GM12891 (cell line): ENCODE data around the gene MDN1.
"Not testable (repeated sequence)": the region's sequence is repeated elsewhere in the genome, so short reads cannot be mapped to it uniquely, and the experiment has no call there.

ENCODE experiments used
- DNase-seq: peaks from one replicate; pipeline ENCODE4 v3.0.0; 2011; ENCODE audit warnings: low spot score; ENCODE audit not compliant: insufficient read length
- FAIRE-seq: peaks from 2 replicates; lab custom pipeline; 2011; peaks lifted over from hg19 to GRCh38; lab: Jason Lieb, UNC
- PAX5 ChIP-seq: IDR thresholded peaks from 2 replicates; pipeline ENCODE4 v1.6.1; 2011; ENCODE audit warnings: low read length, moderate library complexity, mild to moderate bottlenecking; ENCODE audit not compliant: insufficient read depth, severe bottlenecking
- POLR2A ChIP-seq: IDR thresholded peaks from 2 replicates; pipeline ENCODE4 v1.6.1; 2011; ENCODE audit warnings: low read depth, low read length, control low read depth
- POLR2AphosphoS5 ChIP-seq: IDR thresholded peaks from 2 replicates; pipeline ENCODE4 v1.6.1; 2011; ENCODE audit warnings: low read depth, low read length, control low read depth
- POU2F2 ChIP-seq: IDR thresholded peaks from 2 replicates; pipeline ENCODE4 v1.6.1; 2011; ENCODE audit warnings: low read depth, mild to moderate bottlenecking, control low read depth, low read length, moderate library complexity
- SPI1 ChIP-seq: IDR thresholded peaks from 2 replicates; pipeline ENCODE4 v1.6.1; 2011; ENCODE audit warnings: low read depth, low read length, control low read depth
- TAF1 ChIP-seq: IDR thresholded peaks from 2 replicates; pipeline ENCODE4 v1.6.1; 2011; ENCODE audit warnings: low read depth, low read length, control low read depth

The MDN1 gene

DNA sequence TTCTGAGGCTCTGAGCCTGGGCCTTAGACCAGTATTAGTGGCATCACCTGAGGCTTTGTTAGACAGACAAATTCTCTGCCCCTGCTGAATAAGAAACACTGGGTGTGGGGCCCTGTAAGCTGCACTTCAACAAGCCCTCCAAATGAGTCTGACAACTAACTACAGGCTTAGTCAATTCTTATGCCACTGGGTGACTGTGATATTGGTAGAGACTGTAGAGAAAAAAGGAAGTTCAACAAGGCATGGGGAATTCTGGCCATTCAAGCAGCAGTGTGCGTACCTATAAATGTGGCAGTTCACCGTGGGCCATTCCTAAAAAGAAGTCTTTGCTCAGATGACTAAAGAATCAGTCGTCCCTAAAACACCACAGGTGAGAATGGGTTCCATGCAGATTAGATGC is 82.7 kb downstream of the MDN1 start:
- FAIRE-seq, result no peak
- no peak for DNase-seq
- TF ChIP-seq TAF1 (no peak), POLR2A (no peak), SPI1 (no peak), POU2F2 (no peak), POLR2AphosphoS5 (no peak), PAX5 (no peak)

DNA sequence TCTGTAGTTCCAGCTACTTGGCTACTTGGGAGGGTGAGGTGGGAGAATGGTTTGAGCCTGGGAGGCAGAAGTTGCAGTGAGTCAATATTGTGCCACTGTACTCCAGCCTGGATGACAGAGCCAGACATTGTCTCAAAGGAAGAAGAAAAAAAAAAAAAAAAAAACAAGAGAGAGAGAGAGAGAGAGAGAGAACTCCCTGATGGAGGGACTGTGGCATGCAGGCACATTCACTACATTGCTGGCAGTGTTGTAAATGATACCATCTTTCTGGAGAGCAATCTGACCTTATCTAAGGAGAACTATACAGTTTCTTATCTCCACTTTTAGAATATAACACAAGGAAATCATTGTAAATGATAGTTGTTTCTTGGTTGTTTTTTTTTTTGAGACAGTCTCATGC is 85.1 kb downstream of the MDN1 start:
- no peak for DNase-seq
- no peak for FAIRE-seq
- TF ChIP-seq POLR2A (no peak), POLR2AphosphoS5 (no peak), POU2F2 (no peak)

DNA sequence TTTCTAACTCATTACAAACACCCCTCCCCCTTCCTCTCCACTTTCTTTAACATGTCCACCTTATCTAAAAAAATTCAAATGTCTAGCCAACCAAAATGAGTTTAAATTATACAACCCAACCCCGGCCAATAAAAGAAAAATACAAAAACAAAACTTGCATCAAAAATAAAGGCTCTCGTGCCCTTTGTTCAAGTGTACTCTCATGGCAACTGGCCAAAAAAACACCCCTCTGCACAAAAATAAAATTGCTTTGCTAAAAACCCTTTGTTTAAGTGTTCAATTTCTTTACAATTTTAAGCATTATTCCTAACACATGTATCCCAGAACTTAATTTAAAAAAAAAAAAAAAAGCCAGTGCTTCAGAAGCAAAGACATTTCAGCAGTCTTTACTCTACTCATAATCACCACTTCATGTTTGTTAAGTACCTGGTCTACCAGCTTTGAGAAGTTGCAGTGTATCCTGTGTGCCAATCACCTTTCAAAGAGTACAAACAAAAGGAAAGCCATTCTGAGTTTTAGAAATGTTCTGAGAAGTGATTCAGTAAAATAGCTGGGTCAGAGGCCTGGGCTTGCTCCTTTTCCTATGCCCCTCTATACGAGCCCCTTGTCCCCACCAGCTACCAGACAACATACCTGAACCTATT is 87.5 kb downstream of the MDN1 start:
- no peak for TF ChIP-seq TAF1
- no peak for TF ChIP-seq POU2F2
- no peak for TF ChIP-seq PAX5
- no peak for TF ChIP-seq POLR2A
- TF ChIP-seq POLR2AphosphoS5, result no peak
- TF ChIP-seq SPI1, result no peak

DNA sequence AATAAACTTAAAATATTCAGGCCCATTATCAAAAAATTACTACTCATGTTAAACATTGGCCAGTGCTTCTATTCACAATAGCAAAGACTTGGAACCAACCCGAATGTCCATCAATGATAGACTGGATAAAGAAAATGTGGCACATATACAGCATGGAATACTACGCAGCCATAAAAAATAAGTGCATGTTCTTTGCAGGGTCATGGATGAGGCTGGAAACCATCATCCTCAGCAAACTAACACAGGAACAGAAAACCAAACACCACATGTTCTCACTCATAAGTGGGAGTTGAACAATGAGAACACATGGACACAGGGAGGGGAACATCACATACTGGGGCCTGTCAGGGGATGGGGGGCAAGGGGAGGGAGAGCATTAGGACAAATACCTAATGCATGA is 88.3 kb downstream of the MDN1 start:
- not testable (repeated sequence) for FAIRE-seq, DNase-seq

More for the DNA sequence above, 87.5 kb downstream of the MDN1 start:
- DNase-seq (no peak), FAIRE-seq (no peak)

DNA sequence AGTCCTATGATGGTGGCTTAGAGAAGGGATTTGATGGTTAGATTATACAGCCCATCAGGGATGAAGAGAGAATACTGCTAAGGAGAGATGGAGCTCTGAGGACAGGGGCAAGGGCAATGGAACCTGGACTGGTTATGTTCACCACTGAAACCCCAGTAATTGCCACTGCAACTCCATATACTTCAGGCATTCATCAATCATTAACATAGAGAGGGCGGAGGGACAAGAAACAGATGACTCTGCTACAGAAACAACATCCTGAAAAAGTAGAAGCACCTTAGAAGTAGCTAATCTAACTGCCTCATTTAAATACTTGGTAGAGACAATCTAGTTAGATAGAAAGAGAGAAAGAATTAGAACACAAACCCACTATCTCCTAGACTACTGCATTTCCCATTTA is 89.8 kb downstream of the MDN1 start:
- TF ChIP-seq POU2F2 (no peak), POLR2A (no peak), TAF1 (no peak)
- DNase-seq (no peak), FAIRE-seq (no peak)

DNA sequence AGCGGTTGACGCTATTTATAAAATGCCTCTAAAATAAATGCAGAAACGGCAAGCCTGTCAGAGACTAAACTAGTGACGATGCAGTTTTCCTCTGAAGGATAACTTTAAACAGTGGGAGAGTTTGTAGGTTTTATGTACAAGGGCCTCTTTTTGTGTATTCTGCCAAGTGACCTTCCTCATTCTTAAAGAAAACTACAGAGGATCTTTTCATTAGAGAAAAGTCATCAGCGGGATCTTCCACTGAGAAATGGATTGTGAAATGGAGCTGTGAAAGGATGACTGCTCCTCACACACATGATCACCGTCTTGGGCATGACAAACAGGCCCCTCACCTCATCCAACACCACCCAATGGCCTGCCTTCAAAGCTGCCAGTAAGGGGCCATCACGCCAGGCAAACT is 92.1 kb downstream of the MDN1 start:
- TF ChIP-seq PAX5 (no peak), POU2F2 (no peak), SPI1 (no peak), TAF1 (no peak), POLR2AphosphoS5 (no peak), POLR2A (no peak)
- DNase-seq, result no peak
- FAIRE-seq, result no peak

DNA sequence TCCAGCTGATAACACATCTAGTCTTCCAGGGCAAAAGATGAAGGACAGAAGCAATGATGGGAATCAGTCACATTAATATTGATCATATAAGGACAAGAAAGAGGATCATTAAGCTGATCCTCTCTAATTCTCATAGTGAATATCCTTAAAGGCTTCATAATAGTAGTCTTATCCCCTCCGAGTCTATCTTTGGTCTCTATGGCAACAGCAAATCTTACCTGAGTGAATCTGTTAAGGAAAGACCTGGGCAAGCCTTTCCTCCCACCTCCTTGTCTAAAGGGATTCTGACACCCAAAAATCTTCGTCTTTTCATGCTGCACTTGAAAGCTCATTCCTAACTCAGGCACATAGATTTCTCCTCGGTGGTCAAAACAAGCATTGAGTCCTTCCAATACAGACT is 94.6 kb downstream of the MDN1 start:
- DNase-seq (no peak), FAIRE-seq (no peak)
- no peak for TF ChIP-seq POU2F2
- no peak for TF ChIP-seq SPI1
- no peak for TF ChIP-seq POLR2AphosphoS5
- no peak for TF ChIP-seq TAF1

DNA sequence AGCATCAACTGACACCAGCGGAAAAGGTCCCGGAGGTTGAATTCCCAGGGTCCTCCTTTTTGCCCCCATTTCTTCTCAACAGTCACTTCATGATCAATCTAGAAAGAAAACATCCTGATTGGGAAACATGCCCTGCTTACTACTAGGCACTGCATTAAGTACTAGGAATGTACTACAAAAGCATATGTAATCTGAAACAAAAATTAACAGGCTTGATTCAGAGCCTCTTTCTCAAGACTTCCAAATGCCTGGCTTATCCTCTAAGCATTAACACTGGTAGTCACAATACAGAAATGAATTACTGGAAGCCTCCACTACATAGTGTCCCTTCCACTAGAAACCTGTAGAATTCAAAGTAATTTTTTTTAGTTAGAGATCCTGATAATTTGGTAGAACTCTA is 96.5 kb downstream of the MDN1 start:
- TF ChIP-seq POLR2A (no peak), SPI1 (no peak), TAF1 (no peak), POU2F2 (no peak), POLR2AphosphoS5 (no peak), PAX5 (no peak)
- FAIRE-seq (no peak), DNase-seq (no peak)

DNA sequence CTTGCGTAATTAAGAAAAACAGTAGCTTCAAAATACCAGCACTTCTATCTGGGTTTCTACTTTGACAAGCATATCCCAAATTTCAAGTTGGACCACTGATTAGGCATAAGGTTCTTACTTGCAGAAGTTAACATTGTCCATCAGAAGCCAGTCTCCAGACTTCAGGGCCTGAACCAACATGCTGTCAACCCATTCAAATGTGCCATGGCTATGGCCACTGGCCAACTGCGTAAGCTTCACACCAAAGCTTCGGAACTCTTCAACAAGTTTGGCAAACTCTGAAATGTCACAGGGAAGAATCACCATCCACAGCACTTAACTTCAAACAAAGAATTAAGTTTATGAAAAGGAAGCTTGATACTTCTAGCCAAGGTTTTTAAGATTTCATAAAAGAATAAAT is 103.1 kb downstream of the MDN1 start:
- FAIRE-seq (no peak), DNase-seq (no peak)
- TF ChIP-seq POLR2A (no peak), PAX5 (no peak), POLR2AphosphoS5 (no peak), TAF1 (no peak), SPI1 (no peak)

DNA sequence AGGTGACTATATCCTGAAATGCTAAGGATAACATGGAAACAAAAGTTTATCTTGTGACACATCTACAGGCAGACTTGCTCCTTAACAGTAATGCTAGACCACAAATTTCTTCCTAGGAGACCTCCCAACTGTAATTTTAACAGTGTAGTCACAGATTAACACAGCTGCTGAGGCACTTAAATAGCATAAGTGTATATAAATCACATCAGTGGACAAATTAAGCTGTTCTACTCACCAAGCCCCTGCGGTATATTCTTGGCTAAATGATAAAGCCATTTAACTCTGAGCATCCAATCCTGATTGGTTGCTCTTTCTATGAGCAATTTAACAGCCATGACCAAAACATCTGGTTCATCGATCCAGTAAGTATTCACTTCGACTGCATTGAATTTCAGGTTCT is 107.8 kb downstream of the MDN1 start:
- TF ChIP-seq POU2F2 (no peak), SPI1 (no peak), POLR2AphosphoS5 (no peak), POLR2A (no peak), PAX5 (no peak), TAF1 (no peak)
- FAIRE-seq (no peak), DNase-seq (no peak)

DNA sequence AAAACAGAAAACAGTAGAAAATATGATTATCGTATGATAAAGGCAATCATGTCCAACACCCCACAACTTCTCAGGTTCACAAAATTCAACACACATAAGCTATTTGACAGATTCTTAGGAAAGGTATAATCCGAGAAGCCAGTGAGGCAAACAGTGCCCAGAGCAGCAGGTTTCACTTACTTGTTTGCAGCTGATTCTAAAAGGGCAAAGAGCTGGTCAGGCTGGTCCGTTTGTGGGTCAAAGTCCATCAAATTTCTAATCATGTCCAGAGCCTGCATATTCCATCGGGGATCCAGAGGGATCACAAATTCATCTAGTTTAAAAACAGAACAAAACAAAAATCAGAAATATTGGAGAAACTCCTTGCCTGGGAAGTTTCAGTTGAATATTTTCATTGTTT is 111.3 kb downstream of the MDN1 start:
- DNase-seq, result no peak
- TF ChIP-seq SPI1, result no peak
- TF ChIP-seq TAF1, result no peak
- no peak for TF ChIP-seq POLR2AphosphoS5
- no peak for TF ChIP-seq POLR2A
- no peak for TF ChIP-seq POU2F2
- no peak for TF ChIP-seq PAX5
- no peak for FAIRE-seq
